Panc1 (cell line): ENCODE data around the gene C10orf88. TPM values are rescaled to one million over a fixed set of nuclear protein-coding genes. Genes with fewer than 3 reads are reported as not detected.

ENCODE experiments used
- ATAC-seq: fragments of 200-7000 bp; cut with Tn5 transposase; 2 replicates; pipeline ENCODE4 v1.9.1; 2020; ENCODE audit warnings: mild to moderate bottlenecking, moderate library complexity
- BruUV-seq: library from RNA; stranded (reverse); fragments of 400-500 nt; replicated peaks from 2 replicates; lab custom pipeline; 2021; lab: Mats Ljungman, UMichigan
- CTCF ChIA-PET: fragments of 300-600 bp; sonication (Branson Sonifier 250); formaldehyde crosslinking; loops from one replicate; lab custom pipeline; 2022; ENCODE audit warnings: antibody characterized with exemption; lab: Charles Lee
- POLR2A ChIA-PET: fragments of 300-600 bp; sonication (Branson Sonifier 250); formaldehyde crosslinking; loops from one replicate; lab custom pipeline; 2022; ENCODE audit warnings: antibody characterized with exemption; lab: Charles Lee
- DNase-seq: peaks from one replicate; pipeline ENCODE4 v3.0.0-alpha.2; 2010; ENCODE audit warnings: low read depth, low spot score
- H3K27ac ChIP-seq: 2 replicates; pipeline ENCODE4 v1.5.1; 2011; ENCODE audit warnings: mild to moderate bottlenecking, low read length, inconsistent platforms
- H3K27me3 ChIP-seq: fragments of 200-500 bp; sonication (Bioruptor generic); 2 replicates; pipeline ENCODE4 v1.6.0; 2014; ENCODE audit warnings: low read length, inconsistent platforms; ENCODE audit not compliant: control insufficient read depth, insufficient read depth
- H3K36me3 ChIP-seq: fragments of 200-500 bp; sonication (Bioruptor generic); 2 replicates; pipeline ENCODE4 v1.5.1; 2014; ENCODE audit warnings: inconsistent platforms, mild to moderate bottlenecking, low read length, moderate library complexity; ENCODE audit not compliant: control insufficient read depth, insufficient read depth
- H3K4me1 ChIP-seq: 2 replicates; pipeline ENCODE4 v1.5.1; 2011; ENCODE audit warnings: inconsistent platforms, mild to moderate bottlenecking, low read length, moderate library complexity; ENCODE audit not compliant: control insufficient read depth, insufficient read depth
- H3K4me3 ChIP-seq, 2 experiments: 2 replicates each; pipeline ENCODE4 v1.5.1; 2011 to 2012; ENCODE audit warnings: low read depth in 2 of 2, low read length in 2 of 2, mild to moderate bottlenecking in 2 of 2, inconsistent platforms in 1 of 2, moderate library complexity in 1 of 2
- H3K9me3 ChIP-seq: fragments of 200-500 bp; sonication (Bioruptor generic); 2 replicates; pipeline ENCODE4 v1.5.1; 2014; ENCODE audit warnings: low read depth, mild to moderate bottlenecking, inconsistent platforms, low read length, moderate library complexity; ENCODE audit not compliant: control insufficient read depth, insufficient read depth
- POLR2AphosphoS5 ChIP-seq: IDR thresholded peaks from 2 replicates; pipeline ENCODE4 v1.6.1; 2012; ENCODE audit warnings: mild to moderate bottlenecking, low read depth, low read length, moderate library complexity
- SIN3A ChIP-seq: IDR thresholded peaks from 2 replicates; pipeline ENCODE4 v1.6.1; 2012; ENCODE audit warnings: low read depth, mild to moderate bottlenecking, low read length, moderate library complexity, borderline replicate concordance; ENCODE audit not compliant: insufficient read depth
- TCF7L2 ChIP-seq: IDR thresholded peaks from 2 replicates; pipeline ENCODE4 v1.6.1; 2011; ENCODE audit warnings: mild to moderate bottlenecking, low read depth, low read length, inconsistent platforms
- in situ Hi-C: cut with HindIII; loops from 2 replicates; pipeline ENCODE4 v1.10.0; 2016; ENCODE audit warnings: low sequenced_read_pairs, low pct_unique_long_range_greater_than_20kb
- intact Hi-C: fragments of 100-400 bp; cut with micrococcal nuclease; formaldehyde crosslinking; loops from one replicate; pipeline ENCODE4 v1.10.0; 2022; ENCODE audit not compliant: unreplicated experiment
- total RNA-seq: library from RNA; stranded (reverse); gene quantifications from one replicate; pipeline ENCODE4 v1.2.1, GENCODE V29; 2021; ENCODE audit not compliant: unreplicated experiment
- TF ChIP-seq, protein P1 (sequence below): fragments of 450-650 bp; IDR thresholded peaks from 2 replicates; pipeline ENCODE4 v1.5.1; 2017; ENCODE audit warnings: mild to moderate bottlenecking
- TF ChIP-seq, protein P2 (sequence below), 2 experiments: IDR thresholded peaks; 2 replicates each; pipeline ENCODE4 v1.6.1; 2011 to 2012; ENCODE audit warnings: low read depth in 2 of 2, control low read depth in 1 of 2, low read length in 1 of 2, mild to moderate bottlenecking in 1 of 2, moderate library complexity in 1 of 2; ENCODE audit not compliant: insufficient read depth in 1 of 2

C10orf88 gene
- total RNA-seq, 1 experiment from 2014 or later: 21.7 TPM

DNA sequence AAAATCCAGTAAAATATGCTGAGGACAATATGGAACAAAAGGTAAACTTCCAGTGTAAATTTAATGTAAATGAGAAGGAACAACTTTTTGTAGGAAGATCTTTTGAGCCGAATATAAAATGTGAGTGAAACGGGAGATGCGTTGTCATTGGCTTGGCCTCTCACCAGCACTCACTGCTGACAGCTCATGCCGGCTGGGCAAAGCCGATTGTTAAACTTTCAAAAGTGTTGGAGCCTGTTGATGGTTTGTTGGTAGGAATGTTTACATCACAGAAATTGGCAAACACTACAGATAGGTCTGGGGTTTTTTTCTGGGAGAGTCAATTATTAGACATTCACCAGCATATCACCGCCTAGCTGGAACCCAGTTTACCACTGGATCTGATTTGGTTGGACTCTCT, 32.3 kb upstream of the C10orf88 start:
- Histone ChIP-seq H3K4me1 (peaks cover 3% of the 10 kb centered on the region), H3K36me3 (no peaks in the 10 kb centered on the region; the same call in none of the 2 replicates), H3K27ac (no peak overlapping the region), H3K4me3 (no peak overlapping the region), H3K9me3 (no peaks in the 10 kb centered on the region), H3K27me3 (no peaks in the 10 kb centered on the region)
- ChIA-PET POLR2A (no interaction called here), CTCF (no interaction called here)
- TF ChIP-seq SIN3A (no peak), TCF7L2 (no peak), POLR2AphosphoS5 (no peak)
- TF ChIP-seq, protein P1, sequence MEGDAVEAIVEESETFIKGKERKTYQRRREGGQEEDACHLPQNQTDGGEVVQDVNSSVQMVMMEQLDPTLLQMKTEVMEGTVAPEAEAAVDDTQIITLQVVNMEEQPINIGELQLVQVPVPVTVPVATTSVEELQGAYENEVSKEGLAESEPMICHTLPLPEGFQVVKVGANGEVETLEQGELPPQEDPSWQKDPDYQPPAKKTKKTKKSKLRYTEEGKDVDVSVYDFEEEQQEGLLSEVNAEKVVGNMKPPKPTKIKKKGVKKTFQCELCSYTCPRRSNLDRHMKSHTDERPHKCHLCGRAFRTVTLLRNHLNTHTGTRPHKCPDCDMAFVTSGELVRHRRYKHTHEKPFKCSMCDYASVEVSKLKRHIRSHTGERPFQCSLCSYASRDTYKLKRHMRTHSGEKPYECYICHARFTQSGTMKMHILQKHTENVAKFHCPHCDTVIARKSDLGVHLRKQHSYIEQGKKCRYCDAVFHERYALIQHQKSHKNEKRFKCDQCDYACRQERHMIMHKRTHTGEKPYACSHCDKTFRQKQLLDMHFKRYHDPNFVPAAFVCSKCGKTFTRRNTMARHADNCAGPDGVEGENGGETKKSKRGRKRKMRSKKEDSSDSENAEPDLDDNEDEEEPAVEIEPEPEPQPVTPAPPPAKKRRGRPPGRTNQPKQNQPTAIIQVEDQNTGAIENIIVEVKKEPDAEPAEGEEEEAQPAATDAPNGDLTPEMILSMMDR: no peak
- TF ChIP-seq, protein P2, sequence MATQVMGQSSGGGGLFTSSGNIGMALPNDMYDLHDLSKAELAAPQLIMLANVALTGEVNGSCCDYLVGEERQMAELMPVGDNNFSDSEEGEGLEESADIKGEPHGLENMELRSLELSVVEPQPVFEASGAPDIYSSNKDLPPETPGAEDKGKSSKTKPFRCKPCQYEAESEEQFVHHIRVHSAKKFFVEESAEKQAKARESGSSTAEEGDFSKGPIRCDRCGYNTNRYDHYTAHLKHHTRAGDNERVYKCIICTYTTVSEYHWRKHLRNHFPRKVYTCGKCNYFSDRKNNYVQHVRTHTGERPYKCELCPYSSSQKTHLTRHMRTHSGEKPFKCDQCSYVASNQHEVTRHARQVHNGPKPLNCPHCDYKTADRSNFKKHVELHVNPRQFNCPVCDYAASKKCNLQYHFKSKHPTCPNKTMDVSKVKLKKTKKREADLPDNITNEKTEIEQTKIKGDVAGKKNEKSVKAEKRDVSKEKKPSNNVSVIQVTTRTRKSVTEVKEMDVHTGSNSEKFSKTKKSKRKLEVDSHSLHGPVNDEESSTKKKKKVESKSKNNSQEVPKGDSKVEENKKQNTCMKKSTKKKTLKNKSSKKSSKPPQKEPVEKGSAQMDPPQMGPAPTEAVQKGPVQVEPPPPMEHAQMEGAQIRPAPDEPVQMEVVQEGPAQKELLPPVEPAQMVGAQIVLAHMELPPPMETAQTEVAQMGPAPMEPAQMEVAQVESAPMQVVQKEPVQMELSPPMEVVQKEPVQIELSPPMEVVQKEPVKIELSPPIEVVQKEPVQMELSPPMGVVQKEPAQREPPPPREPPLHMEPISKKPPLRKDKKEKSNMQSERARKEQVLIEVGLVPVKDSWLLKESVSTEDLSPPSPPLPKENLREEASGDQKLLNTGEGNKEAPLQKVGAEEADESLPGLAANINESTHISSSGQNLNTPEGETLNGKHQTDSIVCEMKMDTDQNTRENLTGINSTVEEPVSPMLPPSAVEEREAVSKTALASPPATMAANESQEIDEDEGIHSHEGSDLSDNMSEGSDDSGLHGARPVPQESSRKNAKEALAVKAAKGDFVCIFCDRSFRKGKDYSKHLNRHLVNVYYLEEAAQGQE (IDR thresholded peaks at IDR 0.05; ENCODE audit: insufficient read depth in 1 of 2, low read depth in 2 of 2, low read length in 1 of 2): no peak
- in situ Hi-C loops (no loop called here), intact Hi-C loops (no loop called here)
- BruUV-seq: no TSS peak
- DNase-seq: no peak
- ATAC-seq: no peak

DNA sequence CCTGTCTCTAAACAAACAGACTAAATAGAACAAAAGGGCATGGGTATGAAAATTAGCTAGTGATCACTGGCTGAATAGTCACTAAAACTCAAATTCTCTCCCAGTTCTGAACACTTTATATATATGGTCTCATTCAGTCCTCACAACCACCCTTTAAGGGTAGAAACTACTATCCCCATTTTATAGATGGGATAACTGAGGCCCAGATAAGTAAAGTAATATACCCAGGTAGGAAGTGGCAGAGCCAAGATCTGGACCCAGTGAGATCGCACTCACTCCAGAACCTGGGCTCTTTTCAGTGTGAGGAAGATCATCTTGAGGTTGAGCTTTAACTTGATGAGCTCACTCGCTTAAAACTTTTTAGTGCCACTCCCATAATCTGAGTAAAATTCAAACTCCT, 30.7 kb upstream of the C10orf88 start:
- no peaks in the 10 kb centered on the region for H3K27me3 ChIP-seq

More for the DNA sequence above, 30.7 kb upstream of the C10orf88 start:
- Histone ChIP-seq H3K36me3 (no peaks in the 10 kb centered on the region; the same call in 1 of the 2 replicates), H3K4me1 (peaks cover 9% of the 10 kb centered on the region), H3K9me3 (no peaks in the 10 kb centered on the region), H3K27ac (no peak overlapping the region), H3K4me3 (no peak overlapping the region)
- ChIA-PET POLR2A (no interaction called here), CTCF (no interaction called here)
- in situ Hi-C loops (no loop called here), intact Hi-C loops (no loop called here)
- no TSS peak for BruUV-seq
- DNase-seq: no peak
- TF ChIP-seq POLR2AphosphoS5 (no peak), SIN3A (no peak), TCF7L2 (no peak)
- TF ChIP-seq, protein P1: no peak
- TF ChIP-seq, protein P2 (IDR thresholded peaks at IDR 0.05; ENCODE audit: insufficient read depth in 1 of 2, low read depth in 2 of 2, low read length in 1 of 2): no peak
- no peak for ATAC-seq
